Measurements from ENCODE around the gene SAMHD1.

DNA sequence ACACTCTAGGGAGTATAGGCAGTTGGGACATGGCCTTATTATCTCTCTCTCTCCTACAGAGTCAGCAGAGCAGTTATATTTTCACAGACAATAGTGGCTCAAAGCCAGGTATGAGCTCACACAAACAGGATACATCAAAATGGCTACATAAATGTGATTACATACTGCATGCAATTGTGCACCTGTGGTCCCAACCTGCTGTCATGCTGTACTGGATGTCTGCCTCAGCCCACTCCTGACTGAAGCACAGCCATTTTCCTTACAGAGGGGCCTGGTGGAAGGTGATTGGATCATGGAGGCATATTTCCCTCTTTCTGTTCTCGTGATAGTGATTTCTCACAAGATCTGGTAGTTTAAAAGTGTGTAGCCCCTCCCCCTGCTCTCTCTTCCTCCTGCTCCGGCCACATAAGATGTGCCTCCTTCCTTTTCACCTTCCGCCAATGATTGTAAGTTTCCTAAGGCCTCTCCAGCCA is 37.0 kb upstream of the SAMHD1 start:
- no peak for TF ChIP-seq EP300 (IDR thresholded peaks at IDR 0.05)
- no peak for TF ChIP-seq MYC (IDR thresholded peaks at IDR 0.05; ENCODE audit: borderline replicate concordance, low read length)
- TF ChIP-seq CBX8 (IDR thresholded peaks at IDR 0.05): no peak
- TF ChIP-seq, protein P1, sequence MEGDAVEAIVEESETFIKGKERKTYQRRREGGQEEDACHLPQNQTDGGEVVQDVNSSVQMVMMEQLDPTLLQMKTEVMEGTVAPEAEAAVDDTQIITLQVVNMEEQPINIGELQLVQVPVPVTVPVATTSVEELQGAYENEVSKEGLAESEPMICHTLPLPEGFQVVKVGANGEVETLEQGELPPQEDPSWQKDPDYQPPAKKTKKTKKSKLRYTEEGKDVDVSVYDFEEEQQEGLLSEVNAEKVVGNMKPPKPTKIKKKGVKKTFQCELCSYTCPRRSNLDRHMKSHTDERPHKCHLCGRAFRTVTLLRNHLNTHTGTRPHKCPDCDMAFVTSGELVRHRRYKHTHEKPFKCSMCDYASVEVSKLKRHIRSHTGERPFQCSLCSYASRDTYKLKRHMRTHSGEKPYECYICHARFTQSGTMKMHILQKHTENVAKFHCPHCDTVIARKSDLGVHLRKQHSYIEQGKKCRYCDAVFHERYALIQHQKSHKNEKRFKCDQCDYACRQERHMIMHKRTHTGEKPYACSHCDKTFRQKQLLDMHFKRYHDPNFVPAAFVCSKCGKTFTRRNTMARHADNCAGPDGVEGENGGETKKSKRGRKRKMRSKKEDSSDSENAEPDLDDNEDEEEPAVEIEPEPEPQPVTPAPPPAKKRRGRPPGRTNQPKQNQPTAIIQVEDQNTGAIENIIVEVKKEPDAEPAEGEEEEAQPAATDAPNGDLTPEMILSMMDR (IDR thresholded peaks at IDR 0.05): no peak
- TF ChIP-seq RFX5 (IDR thresholded peaks at IDR 0.05): no peak
- no peak for TF ChIP-seq RAD21 (conservative IDR thresholded peaks at IDR 0.05 in 1 of 2, IDR thresholded peaks at IDR 0.05 in 1 of 2)

All from A549 (cell line).